Measurements from ENCODE around the gene GDF9.

GDF9 gene

GRCh38 chr5:132901036-132901435 is 34.8 kb upstream of the GDF9 start:
- no peak overlapping the region for H3K4me3 ChIP-seq (ENCODE audit: low read depth, low read length)

GRCh38 chr5:132898094-132898493 is 31.8 kb upstream of the GDF9 start:
- no peak for DNase-seq (ENCODE audit: low read depth)
- no peak overlapping the region for H3K4me3 ChIP-seq (ENCODE audit: low read depth, low read length)
- TF ChIP-seq CTCF (IDR thresholded peaks at IDR 0.05; ENCODE audit: control insufficient read depth, extremely low read depth, insufficient read depth): no peak

More at GRCh38 chr5:132901036-132901435, 34.8 kb upstream of the GDF9 start:
- no peak for TF ChIP-seq CTCF (IDR thresholded peaks at IDR 0.05; ENCODE audit: control insufficient read depth, extremely low read depth, insufficient read depth)
- no peak for DNase-seq (ENCODE audit: low read depth)

GRCh38 chr5:132896685-132897084 is 30.4 kb upstream of the GDF9 start:
- no peak overlapping the region for H3K4me3 ChIP-seq (ENCODE audit: low read depth, low read length)
- DNase-seq (ENCODE audit: low read depth): no peak
- TF ChIP-seq CTCF (IDR thresholded peaks at IDR 0.05; ENCODE audit: control insufficient read depth, extremely low read depth, insufficient read depth): no peak

- TF ChIP-seq CTCF (IDR thresholded peaks at IDR 0.05; ENCODE audit: control insufficient read depth, extremely low read depth, insufficient read depth): no peak
- no peak for DNase-seq (ENCODE audit: low read depth)
- H3K4me3 ChIP-seq (ENCODE audit: low read depth, low read length): no peak overlapping the region
Measured at GRCh38 chr5:132895719-132896305, 29.5 kb upstream of the GDF9 start.

GRCh38 chr5:132890817-132891216 is 24.5 kb upstream of the GDF9 start:
- no peak overlapping the region for H3K4me3 ChIP-seq (ENCODE audit: low read depth, low read length)
- no peak for TF ChIP-seq CTCF (IDR thresholded peaks at IDR 0.05; ENCODE audit: control insufficient read depth, extremely low read depth, insufficient read depth)
- no peak for DNase-seq (ENCODE audit: low read depth)

GRCh38 chr5:132889501-132889900 is 23.2 kb upstream of the GDF9 start:
- TF ChIP-seq CTCF (IDR thresholded peaks at IDR 0.05; ENCODE audit: control insufficient read depth, extremely low read depth, insufficient read depth): no peak
- H3K4me3 ChIP-seq (ENCODE audit: low read depth, low read length): no peak overlapping the region
- no peak for DNase-seq (ENCODE audit: low read depth)

- DNase-seq (ENCODE audit: low read depth): no peak
- no peak for TF ChIP-seq CTCF (IDR thresholded peaks at IDR 0.05; ENCODE audit: control insufficient read depth, extremely low read depth, insufficient read depth)
- no peak overlapping the region for H3K4me3 ChIP-seq (ENCODE audit: low read depth, low read length)
Measured at GRCh38 chr5:132887283-132887682, 21.0 kb upstream of the GDF9 start.

Measured in LNCaP clone FGC (cell line).